ENCODE data around the gene PLXNA4.

Gene PLXNA4

GRCh38 chr7:132349075-132349474 is 227.2 kb downstream of the PLXNA4 start:
- no peak for DNase-seq

GRCh38 chr7:132348341-132348740 is 227.9 kb downstream of the PLXNA4 start:
- no peak for DNase-seq

- no peak for DNase-seq
Observed at GRCh38 chr7:132347858-132348257, 228.4 kb downstream of the PLXNA4 start.

- no peak for DNase-seq
Observed at GRCh38 chr7:132347123-132347522, 229.1 kb downstream of the PLXNA4 start.

GRCh38 chr7:132345543-132346129 is 230.6 kb downstream of the PLXNA4 start:
- DNase-seq: no peak

GRCh38 chr7:132345030-132345429 is 231.2 kb downstream of the PLXNA4 start:
- DNase-seq: no peak

- no peak for DNase-seq
Observed at GRCh38 chr7:132343199-132343598, 233.1 kb downstream of the PLXNA4 start.

- DNase-seq: no peak
Observed at GRCh38 chr7:132337450-132338080, 238.7 kb downstream of the PLXNA4 start.

GRCh38 chr7:132336797-132337196 is 239.5 kb downstream of the PLXNA4 start:
- no peak for DNase-seq

- no peak for DNase-seq
Observed at GRCh38 chr7:132333301-132333700, 243.0 kb downstream of the PLXNA4 start.

- DNase-seq: no peak
Observed at GRCh38 chr7:132328760-132329159, 247.5 kb downstream of the PLXNA4 start.

GRCh38 chr7:132328047-132328620 is 248.1 kb downstream of the PLXNA4 start:
- DNase-seq: no peak

- no peak for DNase-seq
Observed at GRCh38 chr7:132326878-132327589, 249.2 kb downstream of the PLXNA4 start.

GRCh38 chr7:132322970-132323369 is 253.3 kb downstream of the PLXNA4 start:
- DNase-seq: no peak

- DNase-seq: no peak
Observed at GRCh38 chr7:132321387-132321786, 254.9 kb downstream of the PLXNA4 start.

GRCh38 chr7:132319481-132319880 is 256.8 kb downstream of the PLXNA4 start:
- DNase-seq: no peak

- peak; percentile 62 for DNase-seq
Observed at GRCh38 chr7:132318352-132319318, 257.6 kb downstream of the PLXNA4 start.

- DNase-seq: no peak
Observed at GRCh38 chr7:132317701-132318351, 258.4 kb downstream of the PLXNA4 start.

- no peak for DNase-seq
Observed at GRCh38 chr7:132312531-132313055, 263.7 kb downstream of the PLXNA4 start.

- DNase-seq: no peak
Observed at GRCh38 chr7:132311733-132312132, 264.5 kb downstream of the PLXNA4 start.

GRCh38 chr7:132309102-132309805 is 267.0 kb downstream of the PLXNA4 start:
- DNase-seq: no peak

Measured in activated CD4-positive, alpha-beta T cell treated with anti-CD3 and anti-CD28 coated beads for 1 hour (primary cell).